HEK293 (cell line): ENCODE results near the gene ROPN1L.

ENCODE experiments used
- CTCF ChIA-PET: fragments of 350-600 bp; formaldehyde crosslinking; extraction: SDS; loops from one replicate; lab custom pipeline; 2021; ENCODE audit warnings: antibody characterized with exemption; lab: Yijun Ruan, JAX
- POLR2A ChIA-PET: fragments of 300-600 bp; formaldehyde crosslinking; extraction: SDS; loops from one replicate; lab custom pipeline; 2020; ENCODE audit warnings: antibody characterized with exemption, inconsistent platforms; lab: Yijun Ruan, JAX
- H3K27ac ChIP-seq: fragments of 200-500 bp; sonication (Bioruptor generic); 2 replicates; pipeline ENCODE4 v1.5.1; 2014; ENCODE audit warnings: low read depth, low read length, control low read depth, inconsistent platforms; ENCODE audit errors: extremely low read depth
- H3K36me3 ChIP-seq, 2 experiments: fragments of 200-500 bp in 1 of 2; sonication (Bioruptor generic) in 1 of 2; 1 replicate in 1 of 2; 2 replicates in 1 of 2; pipeline ENCODE4 v1.5.1; 2014 to 2017; ENCODE audit warnings: inconsistent platforms in 2 of 2, low read length in 2 of 2; ENCODE audit not compliant: control insufficient read depth in 2 of 2, insufficient read depth in 1 of 2
- H3K4me1 ChIP-seq: fragments of 200-500 bp; sonication (Bioruptor generic); 2 replicates; pipeline ENCODE4 v1.5.1; 2014; ENCODE audit warnings: mild to moderate bottlenecking, low read length, inconsistent platforms; ENCODE audit not compliant: control insufficient read depth, insufficient read depth
- H3K4me3 ChIP-seq: 2 replicates; pipeline ENCODE4 v1.5.1; 2011; ENCODE audit warnings: low read depth, mild to moderate bottlenecking, control low read depth, low read length, moderate library complexity
- H3K9me3 ChIP-seq: fragments of 200-500 bp; sonication (Bioruptor generic); 2 replicates; pipeline ENCODE4 v1.5.1; 2014; ENCODE audit warnings: low read depth, low read length, inconsistent platforms; ENCODE audit not compliant: control insufficient read depth, insufficient read depth
- HOXA7 ChIP-seq: sonication (generic); formaldehyde crosslinking; IDR thresholded peaks from 2 replicates; pipeline ENCODE4 v1.8.1; 2022; ENCODE audit warnings: missing genetic modification reagents, borderline replicate concordance
- ZFP69B ChIP-seq: fragments of 450-650 bp; formaldehyde crosslinking; IDR thresholded peaks from 2 replicates; pipeline ENCODE4 v1.5.1; 2016; ENCODE audit warnings: missing biosample characterization, missing genetic modification characterization
- ZNF169 ChIP-seq: fragments of 450-650 bp; formaldehyde crosslinking; IDR thresholded peaks from 2 replicates; pipeline ENCODE4 v1.5.1; 2016; ENCODE audit warnings: missing biosample characterization, missing genetic modification characterization
- ZNF248 ChIP-seq: fragments of 450-650 bp; formaldehyde crosslinking; IDR thresholded peaks from 2 replicates; pipeline ENCODE4 v1.5.1; 2017; ENCODE audit warnings: missing biosample characterization, missing genetic modification characterization
- ZNF292 ChIP-seq: fragments of 450-650 bp; formaldehyde crosslinking; IDR thresholded peaks from 2 replicates; pipeline ENCODE4 v1.5.1; 2016; ENCODE audit warnings: low read depth, missing biosample characterization, missing genetic modification characterization, borderline replicate concordance
- ZNF311 ChIP-seq: fragments of 450-650 bp; formaldehyde crosslinking; IDR thresholded peaks from 2 replicates; pipeline ENCODE4 v1.5.1; 2017; ENCODE audit warnings: missing biosample characterization, missing genetic modification characterization, borderline replicate concordance
- ZNF423 ChIP-seq: fragments of 450-650 bp; formaldehyde crosslinking; IDR thresholded peaks from 2 replicates; pipeline ENCODE4 v1.5.1; 2016; ENCODE audit warnings: missing biosample characterization, missing genetic modification characterization
- ZNF514 ChIP-seq: fragments of 450-650 bp; formaldehyde crosslinking; IDR thresholded peaks from 2 replicates; pipeline ENCODE4 v1.5.1; 2016; ENCODE audit warnings: missing biosample characterization, missing genetic modification characterization
- ZNF600 ChIP-seq: fragments of 450-650 bp; formaldehyde crosslinking; IDR thresholded peaks from 2 replicates; pipeline ENCODE4 v1.5.1; 2016; ENCODE audit warnings: missing biosample characterization, missing genetic modification characterization
- ZNF626 ChIP-seq: fragments of 450-650 bp; sonication (Bioruptor Pico); formaldehyde crosslinking; IDR thresholded peaks from 2 replicates; pipeline ENCODE4 v1.5.1; 2018; ENCODE audit warnings: missing biosample characterization, missing genetic modification characterization, inconsistent platforms
- ZSCAN23 ChIP-seq: fragments of 450-650 bp; formaldehyde crosslinking; IDR thresholded peaks from 2 replicates; pipeline ENCODE4 v1.5.1; 2016; ENCODE audit warnings: missing biosample characterization, missing genetic modification characterization
- TF ChIP-seq, protein P1 (sequence below): fragments of 450-650 bp; formaldehyde crosslinking; IDR thresholded peaks from 2 replicates; pipeline ENCODE4 v1.5.1; 2017; ENCODE audit warnings: missing biosample characterization, missing genetic modification characterization
- TF ChIP-seq, protein P2 (sequence below): fragments of 450-650 bp; IDR thresholded peaks from 2 replicates; pipeline ENCODE4 v1.5.1; 2018; ENCODE audit warnings: missing biosample characterization, mild to moderate bottlenecking, missing genetic modification characterization
- TF ChIP-seq, protein P3 (sequence below): fragments of 450-650 bp; formaldehyde crosslinking; IDR thresholded peaks from 2 replicates; pipeline ENCODE4 v1.5.1; 2016; ENCODE audit warnings: missing biosample characterization, missing genetic modification characterization, borderline replicate concordance
- TF ChIP-seq, protein P4 (sequence below): fragments of 450-650 bp; formaldehyde crosslinking; IDR thresholded peaks from 2 replicates; pipeline ENCODE4 v1.5.1; 2017; ENCODE audit warnings: missing biosample characterization, mild to moderate bottlenecking, missing genetic modification characterization, moderate library complexity
- TF ChIP-seq, protein P5 (sequence below): fragments of 450-650 bp; formaldehyde crosslinking; conservative IDR thresholded peaks from 2 replicates; pipeline ENCODE4 v1.5.1; 2016; ENCODE audit warnings: low read depth, missing biosample characterization, missing genetic modification characterization

The ROPN1L gene

DNA sequence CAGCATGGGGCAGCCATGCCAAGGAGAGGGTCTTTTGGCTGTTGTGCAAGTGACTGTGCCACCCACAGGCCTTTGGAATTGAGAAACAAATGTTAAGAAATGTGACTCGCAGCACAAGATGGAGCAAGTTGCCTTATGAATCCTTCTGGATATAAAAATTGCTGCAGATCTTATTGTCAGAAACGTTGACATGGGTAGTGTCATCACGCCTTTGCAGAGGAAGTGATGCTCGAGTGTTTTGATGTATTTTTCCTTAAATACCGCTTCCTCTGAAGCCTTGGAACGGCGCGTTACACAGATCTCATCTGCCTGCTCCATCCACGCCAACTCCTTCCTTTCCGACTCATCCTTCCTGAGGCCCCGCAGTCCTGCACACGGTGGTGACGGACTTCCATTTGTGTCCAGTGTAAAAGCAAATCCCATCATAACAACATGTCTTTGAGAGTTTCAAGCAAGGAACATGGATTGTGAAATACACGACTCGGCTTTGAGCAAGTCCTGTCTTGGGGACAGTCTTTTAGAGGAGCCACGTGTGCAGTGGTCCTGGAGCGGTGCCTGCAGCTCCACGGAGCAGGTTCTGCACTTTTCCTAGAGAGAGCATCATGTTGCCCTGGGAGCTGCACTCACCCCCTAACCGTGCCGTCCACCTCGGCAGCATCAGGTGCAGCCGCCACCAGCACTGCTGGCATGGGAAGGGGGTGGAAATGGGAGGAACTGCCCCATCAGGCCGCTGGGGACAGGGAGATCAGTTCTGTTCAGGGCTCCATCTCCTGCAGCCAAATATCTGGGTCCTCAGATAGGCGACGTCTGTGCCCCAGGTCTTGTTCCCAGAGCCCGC lies 15.1 kb downstream of the ROPN1L start:
- H3K4me1 ChIP-seq = no peaks in the 10 kb centered on the region; the same call in 1 of the 2 replicates
- ChIA-PET POLR2A (interaction anchor here (0.6 to 1.0 kb wide), 2 partner anchors 9 to 99 kb away, joined by 3 to 4 read pairs; no protein-coding TSS in a partner anchor), CTCF (interaction anchor here (0.6 to 6.6 kb wide), 6 partner anchors 45 to 247 kb away, joined by 3 to 175 read pairs (median 4); no protein-coding TSS in a partner anchor)
- no peaks in the 10 kb centered on the region for H3K36me3 ChIP-seq
- no peaks in the 10 kb centered on the region for H3K9me3 ChIP-seq
- no peak overlapping the region for H3K4me3 ChIP-seq
- no peak overlapping the region for H3K27ac ChIP-seq
- peak; percentile 96 for TF ChIP-seq ZNF600 (tag by site-specific recombination)
- TF ChIP-seq ZNF248 (tag by site-specific recombination) = no peak

DNA sequence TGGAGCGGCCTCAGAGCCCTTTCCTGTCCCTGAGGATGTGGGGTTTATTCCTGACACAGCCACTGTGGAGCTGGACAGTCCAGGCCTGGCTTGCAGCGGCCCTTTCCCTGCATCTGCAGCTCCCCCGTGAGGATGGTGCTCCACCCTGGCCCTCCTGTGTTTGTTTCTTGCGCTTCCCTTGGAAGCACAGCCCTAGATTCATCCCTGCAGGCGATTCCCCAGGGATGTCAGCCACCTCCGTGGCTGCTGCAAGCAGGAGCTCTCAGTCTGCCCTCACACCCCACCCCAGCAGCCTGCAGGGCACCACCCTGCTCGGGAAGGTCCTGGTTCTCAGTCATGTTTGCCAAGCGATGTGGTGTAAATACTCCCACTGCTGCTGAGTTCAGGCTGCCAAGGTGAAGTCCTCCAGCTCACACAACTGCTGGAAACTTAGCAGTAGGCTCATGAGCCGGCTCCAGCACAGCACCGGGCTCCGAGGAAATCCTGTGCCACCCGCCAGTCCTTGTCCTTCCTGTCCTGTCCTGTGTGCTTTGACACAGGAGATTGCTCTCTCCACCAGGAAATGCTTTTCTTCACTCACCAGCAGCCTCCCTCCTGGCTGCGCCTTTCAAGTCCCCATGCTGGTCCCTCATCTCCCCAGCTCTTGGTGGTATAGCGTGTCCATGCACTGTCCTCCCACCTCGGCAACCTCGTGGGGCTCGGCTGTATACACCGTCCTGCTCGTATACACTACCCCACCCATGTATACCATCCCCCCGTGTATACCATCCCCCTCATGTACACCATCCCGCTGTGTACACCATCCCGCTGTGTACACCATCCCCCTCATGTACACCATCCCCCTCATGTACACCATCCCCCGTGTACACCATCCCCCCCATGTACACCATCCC lies 16.2 kb downstream of the ROPN1L start:
- H3K27ac ChIP-seq = no peak overlapping the region
- H3K4me3 ChIP-seq = no peak overlapping the region
- H3K36me3 ChIP-seq = no peaks in the 10 kb centered on the region
- ChIA-PET POLR2A (interaction anchor here (0.6 to 1.0 kb wide), 2 partner anchors 10 to 100 kb away, joined by 3 to 4 read pairs; no protein-coding TSS in a partner anchor), CTCF (interaction anchor here (0.6 to 1.6 kb wide), 4 partner anchors 149 to 246 kb away, joined by 3 to 5 read pairs (median 3); no protein-coding TSS in a partner anchor)
- no peaks in the 10 kb centered on the region for H3K9me3 ChIP-seq
- no peaks in the 10 kb centered on the region; the same call in 1 of the 2 replicates for H3K4me1 ChIP-seq
- no peak for TF ChIP-seq ZNF311
- TF ChIP-seq ZFP69B = no peak
- no peak for TF ChIP-seq ZSCAN23 (tag by site-specific recombination)
- TF ChIP-seq ZNF626 (tag by site-specific recombination) = no peak
- TF ChIP-seq ZNF292 (tag by site-specific recombination) = no peak
- TF ChIP-seq, protein P1, sequence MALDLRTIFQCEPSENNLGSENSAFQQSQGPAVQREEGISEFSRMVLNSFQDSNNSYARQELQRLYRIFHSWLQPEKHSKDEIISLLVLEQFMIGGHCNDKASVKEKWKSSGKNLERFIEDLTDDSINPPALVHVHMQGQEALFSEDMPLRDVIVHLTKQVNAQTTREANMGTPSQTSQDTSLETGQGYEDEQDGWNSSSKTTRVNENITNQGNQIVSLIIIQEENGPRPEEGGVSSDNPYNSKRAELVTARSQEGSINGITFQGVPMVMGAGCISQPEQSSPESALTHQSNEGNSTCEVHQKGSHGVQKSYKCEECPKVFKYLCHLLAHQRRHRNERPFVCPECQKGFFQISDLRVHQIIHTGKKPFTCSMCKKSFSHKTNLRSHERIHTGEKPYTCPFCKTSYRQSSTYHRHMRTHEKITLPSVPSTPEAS = no peak
- TF ChIP-seq, protein P2, sequence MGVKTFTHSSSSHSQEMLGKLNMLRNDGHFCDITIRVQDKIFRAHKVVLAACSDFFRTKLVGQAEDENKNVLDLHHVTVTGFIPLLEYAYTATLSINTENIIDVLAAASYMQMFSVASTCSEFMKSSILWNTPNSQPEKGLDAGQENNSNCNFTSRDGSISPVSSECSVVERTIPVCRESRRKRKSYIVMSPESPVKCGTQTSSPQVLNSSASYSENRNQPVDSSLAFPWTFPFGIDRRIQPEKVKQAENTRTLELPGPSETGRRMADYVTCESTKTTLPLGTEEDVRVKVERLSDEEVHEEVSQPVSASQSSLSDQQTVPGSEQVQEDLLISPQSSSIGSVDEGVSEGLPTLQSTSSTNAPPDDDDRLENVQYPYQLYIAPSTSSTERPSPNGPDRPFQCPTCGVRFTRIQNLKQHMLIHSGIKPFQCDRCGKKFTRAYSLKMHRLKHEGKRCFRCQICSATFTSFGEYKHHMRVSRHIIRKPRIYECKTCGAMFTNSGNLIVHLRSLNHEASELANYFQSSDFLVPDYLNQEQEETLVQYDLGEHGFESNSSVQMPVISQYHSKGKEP (tag by site-specific recombination) = 0 out of 2 replicates have a peak, but pooled peaks have one; percentile 6
- TF ChIP-seq, protein P3, sequence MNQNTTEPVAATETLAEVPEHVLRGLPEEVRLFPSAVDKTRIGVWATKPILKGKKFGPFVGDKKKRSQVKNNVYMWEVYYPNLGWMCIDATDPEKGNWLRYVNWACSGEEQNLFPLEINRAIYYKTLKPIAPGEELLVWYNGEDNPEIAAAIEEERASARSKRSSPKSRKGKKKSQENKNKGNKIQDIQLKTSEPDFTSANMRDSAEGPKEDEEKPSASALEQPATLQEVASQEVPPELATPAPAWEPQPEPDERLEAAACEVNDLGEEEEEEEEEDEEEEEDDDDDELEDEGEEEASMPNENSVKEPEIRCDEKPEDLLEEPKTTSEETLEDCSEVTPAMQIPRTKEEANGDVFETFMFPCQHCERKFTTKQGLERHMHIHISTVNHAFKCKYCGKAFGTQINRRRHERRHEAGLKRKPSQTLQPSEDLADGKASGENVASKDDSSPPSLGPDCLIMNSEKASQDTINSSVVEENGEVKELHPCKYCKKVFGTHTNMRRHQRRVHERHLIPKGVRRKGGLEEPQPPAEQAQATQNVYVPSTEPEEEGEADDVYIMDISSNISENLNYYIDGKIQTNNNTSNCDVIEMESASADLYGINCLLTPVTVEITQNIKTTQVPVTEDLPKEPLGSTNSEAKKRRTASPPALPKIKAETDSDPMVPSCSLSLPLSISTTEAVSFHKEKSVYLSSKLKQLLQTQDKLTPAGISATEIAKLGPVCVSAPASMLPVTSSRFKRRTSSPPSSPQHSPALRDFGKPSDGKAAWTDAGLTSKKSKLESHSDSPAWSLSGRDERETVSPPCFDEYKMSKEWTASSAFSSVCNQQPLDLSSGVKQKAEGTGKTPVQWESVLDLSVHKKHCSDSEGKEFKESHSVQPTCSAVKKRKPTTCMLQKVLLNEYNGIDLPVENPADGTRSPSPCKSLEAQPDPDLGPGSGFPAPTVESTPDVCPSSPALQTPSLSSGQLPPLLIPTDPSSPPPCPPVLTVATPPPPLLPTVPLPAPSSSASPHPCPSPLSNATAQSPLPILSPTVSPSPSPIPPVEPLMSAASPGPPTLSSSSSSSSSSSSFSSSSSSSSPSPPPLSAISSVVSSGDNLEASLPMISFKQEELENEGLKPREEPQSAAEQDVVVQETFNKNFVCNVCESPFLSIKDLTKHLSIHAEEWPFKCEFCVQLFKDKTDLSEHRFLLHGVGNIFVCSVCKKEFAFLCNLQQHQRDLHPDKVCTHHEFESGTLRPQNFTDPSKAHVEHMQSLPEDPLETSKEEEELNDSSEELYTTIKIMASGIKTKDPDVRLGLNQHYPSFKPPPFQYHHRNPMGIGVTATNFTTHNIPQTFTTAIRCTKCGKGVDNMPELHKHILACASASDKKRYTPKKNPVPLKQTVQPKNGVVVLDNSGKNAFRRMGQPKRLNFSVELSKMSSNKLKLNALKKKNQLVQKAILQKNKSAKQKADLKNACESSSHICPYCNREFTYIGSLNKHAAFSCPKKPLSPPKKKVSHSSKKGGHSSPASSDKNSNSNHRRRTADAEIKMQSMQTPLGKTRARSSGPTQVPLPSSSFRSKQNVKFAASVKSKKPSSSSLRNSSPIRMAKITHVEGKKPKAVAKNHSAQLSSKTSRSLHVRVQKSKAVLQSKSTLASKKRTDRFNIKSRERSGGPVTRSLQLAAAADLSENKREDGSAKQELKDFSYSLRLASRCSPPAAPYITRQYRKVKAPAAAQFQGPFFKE (tag by site-specific recombination) = no peak
- no peak for TF ChIP-seq HOXA7 (CRISPR knock-in tag)
- TF ChIP-seq, protein P4, sequence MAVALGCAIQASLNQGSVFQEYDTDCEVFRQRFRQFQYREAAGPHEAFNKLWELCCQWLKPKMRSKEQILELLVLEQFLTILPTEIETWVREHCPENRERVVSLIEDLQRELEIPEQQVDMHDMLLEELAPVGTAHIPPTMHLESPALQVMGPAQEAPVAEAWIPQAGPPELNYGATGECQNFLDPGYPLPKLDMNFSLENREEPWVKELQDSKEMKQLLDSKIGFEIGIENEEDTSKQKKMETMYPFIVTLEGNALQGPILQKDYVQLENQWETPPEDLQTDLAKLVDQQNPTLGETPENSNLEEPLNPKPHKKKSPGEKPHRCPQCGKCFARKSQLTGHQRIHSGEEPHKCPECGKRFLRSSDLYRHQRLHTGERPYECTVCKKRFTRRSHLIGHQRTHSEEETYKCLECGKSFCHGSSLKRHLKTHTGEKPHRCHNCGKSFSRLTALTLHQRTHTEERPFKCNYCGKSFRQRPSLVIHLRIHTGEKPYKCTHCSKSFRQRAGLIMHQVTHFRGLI = no peak
- TF ChIP-seq ZNF169 (tag by site-specific recombination) = no peak
- TF ChIP-seq, protein P5, sequence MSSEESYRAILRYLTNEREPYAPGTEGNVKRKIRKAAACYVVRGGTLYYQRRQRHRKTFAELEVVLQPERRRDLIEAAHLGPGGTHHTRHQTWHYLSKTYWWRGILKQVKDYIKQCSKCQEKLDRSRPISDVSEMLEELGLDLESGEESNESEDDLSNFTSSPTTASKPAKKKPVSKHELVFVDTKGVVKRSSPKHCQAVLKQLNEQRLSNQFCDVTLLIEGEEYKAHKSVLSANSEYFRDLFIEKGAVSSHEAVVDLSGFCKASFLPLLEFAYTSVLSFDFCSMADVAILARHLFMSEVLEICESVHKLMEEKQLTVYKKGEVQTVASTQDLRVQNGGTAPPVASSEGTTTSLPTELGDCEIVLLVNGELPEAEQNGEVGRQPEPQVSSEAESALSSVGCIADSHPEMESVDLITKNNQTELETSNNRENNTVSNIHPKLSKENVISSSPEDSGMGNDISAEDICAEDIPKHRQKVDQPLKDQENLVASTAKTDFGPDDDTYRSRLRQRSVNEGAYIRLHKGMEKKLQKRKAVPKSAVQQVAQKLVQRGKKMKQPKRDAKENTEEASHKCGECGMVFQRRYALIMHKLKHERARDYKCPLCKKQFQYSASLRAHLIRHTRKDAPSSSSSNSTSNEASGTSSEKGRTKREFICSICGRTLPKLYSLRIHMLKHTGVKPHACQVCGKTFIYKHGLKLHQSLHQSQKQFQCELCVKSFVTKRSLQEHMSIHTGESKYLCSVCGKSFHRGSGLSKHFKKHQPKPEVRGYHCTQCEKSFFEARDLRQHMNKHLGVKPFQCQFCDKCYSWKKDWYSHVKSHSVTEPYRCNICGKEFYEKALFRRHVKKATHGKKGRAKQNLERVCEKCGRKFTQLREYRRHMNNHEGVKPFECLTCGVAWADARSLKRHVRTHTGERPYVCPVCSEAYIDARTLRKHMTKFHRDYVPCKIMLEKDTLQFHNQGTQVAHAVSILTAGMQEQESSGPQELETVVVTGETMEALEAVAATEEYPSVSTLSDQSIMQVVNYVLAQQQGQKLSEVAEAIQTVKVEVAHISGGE (tag by site-specific recombination) = no peak
- no peak for TF ChIP-seq ZNF514 (tag by site-specific recombination)
- TF ChIP-seq ZNF423 = no peak
